Neuronal stem cell (in vitro differentiated cells): ENCODE measurements around the gene RAD51AP1. TPM values are rescaled to one million over a fixed set of nuclear protein-coding genes. Genes with fewer than 3 reads are reported as not detected.

Source experiments
- DNase-seq: peaks from one replicate; pipeline ENCODE4 v3.0.0-alpha.2; 2013; ENCODE audit warnings: low spot score
- H2AFZ ChIP-seq: one replicate; pipeline ENCODE4 v1.6.1; 2013; ENCODE audit warnings: mild to moderate bottlenecking, low read length, inconsistent platforms
- H2AK5ac ChIP-seq: 2 replicates; pipeline ENCODE4 v1.6.1; 2013; ENCODE audit warnings: low read depth, mild to moderate bottlenecking, inconsistent platforms, low read length, moderate library complexity, mixed read lengths
- H2BK120ac ChIP-seq: 2 replicates; pipeline ENCODE4 v1.6.1; 2013; ENCODE audit warnings: low read depth, mild to moderate bottlenecking, inconsistent platforms, low read length, moderate library complexity, mixed read lengths
- H2BK12ac ChIP-seq: one replicate; pipeline ENCODE4 v1.6.1; 2013; ENCODE audit warnings: low read length, inconsistent platforms
- H2BK15ac ChIP-seq: 2 replicates; pipeline ENCODE4 v1.6.1; 2013; ENCODE audit warnings: mild to moderate bottlenecking, low read length, inconsistent platforms, mixed read lengths
- H2BK5ac ChIP-seq: one replicate; pipeline ENCODE4 v1.6.1; 2013; ENCODE audit warnings: inconsistent platforms, mild to moderate bottlenecking, low read length, moderate library complexity
- H3K14ac ChIP-seq: one replicate; pipeline ENCODE4 v1.6.1; 2013; ENCODE audit warnings: low read length, inconsistent platforms
- H3K18ac ChIP-seq: 2 replicates; pipeline ENCODE4 v1.6.1; 2013; ENCODE audit warnings: low read length, inconsistent platforms
- H3K23ac ChIP-seq: 2 replicates; pipeline ENCODE4 v1.6.1; 2013; ENCODE audit warnings: low read depth, mild to moderate bottlenecking, mixed read lengths, low read length, inconsistent platforms; ENCODE audit not compliant: poor library complexity
- H3K27ac ChIP-seq: replicated peaks from 3 replicates; pipeline ENCODE4 v1.5.1; 2013; ENCODE audit warnings: low read length, inconsistent platforms
- H3K27me3 ChIP-seq, 3 experiments: 2 replicates each; pipeline ENCODE4 v1.6.1; 2013; ENCODE audit warnings: low read length in 3 of 3, mild to moderate bottlenecking in 2 of 3, inconsistent platforms in 1 of 3, low read depth in 1 of 3, mixed read lengths in 1 of 3, moderate library complexity in 1 of 3; ENCODE audit not compliant: control insufficient read depth in 3 of 3, insufficient read depth in 3 of 3
- H3K36me3 ChIP-seq, 2 donors: replicated peaks in 1 of 2; 2 replicates each; pipeline ENCODE4 v1.6.1; 2013; ENCODE audit warnings: low read length in 2 of 2; ENCODE audit not compliant: control insufficient read depth in 2 of 2, insufficient read depth in 2 of 2
- H3K4ac ChIP-seq: 2 replicates; pipeline ENCODE4 v1.6.1; 2013; ENCODE audit warnings: inconsistent platforms, mild to moderate bottlenecking, low read length, moderate library complexity
- H3K4me1 ChIP-seq, 2 donors: 1 replicate in 1 of 2; 2 replicates in 1 of 2; pipeline ENCODE4 v1.6.1; 2013; ENCODE audit warnings: low read length in 2 of 2, low read depth in 1 of 2; ENCODE audit not compliant: control insufficient read depth in 2 of 2, insufficient read depth in 1 of 2
- H3K4me2 ChIP-seq: one replicate; pipeline ENCODE4 v1.6.1; 2013; ENCODE audit warnings: mild to moderate bottlenecking, low read length, inconsistent platforms; ENCODE audit not compliant: insufficient read depth, poor library complexity, severe bottlenecking
- H3K4me3 ChIP-seq, 2 donors: 2 replicates each; pipeline ENCODE4 v1.5.1; 2013; ENCODE audit warnings: low read length in 2 of 2, mild to moderate bottlenecking in 2 of 2, inconsistent platforms in 1 of 2, moderate library complexity in 1 of 2
- H3K79me1 ChIP-seq: one replicate; pipeline ENCODE4 v1.6.1; 2013; ENCODE audit warnings: low read depth, mild to moderate bottlenecking, inconsistent platforms, low read length, moderate library complexity
- H3K9ac ChIP-seq: one replicate; pipeline ENCODE4 v1.6.1; 2013; ENCODE audit warnings: mild to moderate bottlenecking, low read depth, low read length, inconsistent platforms; ENCODE audit not compliant: poor library complexity
- H3K9me3 ChIP-seq, 2 donors: replicated peaks in 1 of 2; 2 replicates each; pipeline versions ENCODE3 to v1.6.1; 2013; ENCODE audit warnings: low read length in 2 of 2, mild to moderate bottlenecking in 2 of 2, inconsistent platforms in 1 of 2, low read depth in 1 of 2, mixed read lengths in 1 of 2, moderate library complexity in 1 of 2; ENCODE audit not compliant: control insufficient read depth in 2 of 2, insufficient read depth in 1 of 2
- H4K8ac ChIP-seq: one replicate; pipeline ENCODE4 v1.6.1; 2013; ENCODE audit warnings: low read depth, mild to moderate bottlenecking, inconsistent platforms, low read length, moderate library complexity
- H4K91ac ChIP-seq: one replicate; pipeline ENCODE4 v1.6.1; 2013; ENCODE audit warnings: low read length, low read depth, mild to moderate bottlenecking, inconsistent platforms; ENCODE audit not compliant: poor library complexity
- WGBS, 2 donors: extraction: QIAGEN DNeasy Blood & Tissue Kit; methylation state at CpG; one replicate each; pipeline ENCODE4 v1.1.7; 2013; ENCODE audit warnings: missing lambda C conversion rate in 2 of 2, mixed read lengths in 1 of 2; ENCODE audit not compliant: insufficient read length in 2 of 2, insufficient replicate concordance in 1 of 2; ENCODE audit errors: extremely low coverage in 2 of 2; 5-methylcytosine and 5-hydroxymethylcytosine counted together
- polyA plus RNA-seq, 2 experiments: library from polyadenylated mRNA; stranded (reverse); fragments of 200-250 nt; gene quantifications; one replicate each; pipeline ENCODE4 v1.2.3, GENCODE V29; 2013

RAD51AP1 gene, protein sequence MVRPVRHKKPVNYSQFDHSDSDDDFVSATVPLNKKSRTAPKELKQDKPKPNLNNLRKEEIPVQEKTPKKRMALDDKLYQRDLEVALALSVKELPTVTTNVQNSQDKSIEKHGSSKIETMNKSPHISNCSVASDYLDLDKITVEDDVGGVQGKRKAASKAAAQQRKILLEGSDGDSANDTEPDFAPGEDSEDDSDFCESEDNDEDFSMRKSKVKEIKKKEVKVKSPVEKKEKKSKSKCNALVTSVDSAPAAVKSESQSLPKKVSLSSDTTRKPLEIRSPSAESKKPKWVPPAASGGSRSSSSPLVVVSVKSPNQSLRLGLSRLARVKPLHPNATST
- polyA plus RNA-seq (2013, experiment 1 of 2): 76.0 TPM
- 75.1 TPM for polyA plus RNA-seq (2013, experiment 2 of 2)

DNA sequence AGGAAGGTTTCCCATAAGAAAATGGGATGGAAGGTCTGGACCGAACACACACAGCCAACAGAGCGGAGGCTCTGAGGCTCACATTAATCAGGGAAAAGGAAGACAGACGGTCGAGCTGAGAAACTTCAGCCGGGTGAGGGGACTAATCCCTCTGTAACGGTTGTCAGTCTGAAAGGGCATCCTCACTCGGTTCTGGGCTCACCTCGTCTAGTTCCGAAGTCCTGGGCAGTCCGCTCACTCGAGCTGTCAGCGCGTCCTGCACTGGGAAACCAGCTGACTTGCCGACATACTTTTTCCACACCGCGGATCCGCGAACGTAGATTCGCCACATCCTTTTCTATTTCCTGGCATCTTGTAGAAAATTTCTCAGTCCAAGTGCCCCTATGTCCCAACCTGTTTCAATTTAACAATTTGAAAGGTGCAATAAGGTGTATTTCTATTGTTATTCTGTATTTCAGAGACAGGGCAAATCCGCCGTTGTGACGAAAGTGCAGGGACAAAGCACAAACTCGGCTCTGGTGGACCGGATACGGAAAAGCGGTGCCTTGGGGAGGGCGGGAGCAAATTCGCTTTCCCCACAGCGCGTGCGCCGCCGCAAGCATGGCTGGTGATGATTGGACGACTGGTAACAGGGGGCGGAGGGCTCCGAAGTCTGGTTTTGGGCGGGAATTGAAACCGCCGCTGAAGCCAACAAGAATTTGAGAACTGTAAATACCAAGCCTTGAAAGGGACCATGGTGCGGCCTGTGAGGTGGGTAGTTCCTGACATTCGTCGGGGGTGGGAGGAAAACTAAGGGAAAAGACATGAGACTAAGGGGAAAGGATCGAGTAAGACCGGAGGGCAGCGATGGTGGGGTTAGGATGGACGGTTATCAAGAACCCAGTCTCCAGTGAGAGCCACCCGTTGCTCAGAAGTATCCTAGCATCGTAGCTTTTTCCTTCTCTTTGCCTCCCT lies at the start of gene RAD51AP1:
TSS of gene RAD51AP1 (plus strand) at position 684 of the 954 bp plus-strand sequence. CDS start at position 734, 50 bp downstream.
- Histone ChIP-seq H2AFZ (peak within 1 kb of the TSS; percentile 93), H3K4ac (no peak within 1 kb of the TSS), H3K18ac (no peak within 1 kb of the TSS), H3K23ac (no peak within 1 kb of the TSS), H3K9ac (peak within 1 kb of the TSS; percentile 88), H2BK12ac (no peak within 1 kb of the TSS), H2BK15ac (no peak within 1 kb of the TSS), H3K79me1 (peaks cover 2% of the 10 kb centered on the region), H3K27ac (peak within 1 kb of the TSS; percentile 22), H3K4me1 (peaks cover 4 to 17% of the 10 kb centered on the region in 2 donors), H2BK5ac (no peak within 1 kb of the TSS), H2BK120ac (no peak within 1 kb of the TSS), H4K8ac (no peak within 1 kb of the TSS), H3K9me3 (no peaks in the 10 kb centered on the region), H3K4me3 (peak within 1 kb of the TSS; percentile 74 to 91), H3K36me3 (peaks cover 0 to 51% of the 10 kb centered on the region in 2 donors), H3K27me3 (no peaks in the 10 kb centered on the region), H4K91ac (no peak within 1 kb of the TSS), H3K14ac (no peak within 1 kb of the TSS), H3K4me2 (peak within 1 kb of the TSS; percentile 72), H2AK5ac (no peak within 1 kb of the TSS)
- DNase-seq: peak; percentile 98
- WGBS, 2 donors: no CpG with 5 or more reads among the region's 49 CpGs

- Histone ChIP-seq H3K27ac (no peak overlapping the region), H2AFZ (no peak overlapping the region), H3K4me3 (no peak overlapping the region), H3K4me1 (no peaks in the 10 kb centered on the region), H3K27me3 (no peaks in the 10 kb centered on the region), H3K23ac (no peak overlapping the region), H4K8ac (no peak overlapping the region), H2BK5ac (no peak overlapping the region), H2AK5ac (no peak overlapping the region), H3K79me1 (no peaks in the 10 kb centered on the region), H3K9me3 (no peaks in the 10 kb centered on the region), H2BK120ac (no peak overlapping the region), H3K18ac (no peak overlapping the region), H4K91ac (no peak overlapping the region), H2BK15ac (no peak overlapping the region), H3K14ac (no peak overlapping the region), H3K4ac (no peak overlapping the region), H3K9ac (no peak overlapping the region), H2BK12ac (no peak overlapping the region), H3K36me3 (peaks cover 0 to 31% of the 10 kb centered on the region in 2 donors), H3K4me2 (no peak overlapping the region)
- WGBS, 2 donors: no CpG with 5 or more reads among the region's 2 CpGs
- DNase-seq: no peak
Observed at GRCh38 chr12:4489556-4489955, 49.1 kb upstream of the RAD51AP1 start.

DNA sequence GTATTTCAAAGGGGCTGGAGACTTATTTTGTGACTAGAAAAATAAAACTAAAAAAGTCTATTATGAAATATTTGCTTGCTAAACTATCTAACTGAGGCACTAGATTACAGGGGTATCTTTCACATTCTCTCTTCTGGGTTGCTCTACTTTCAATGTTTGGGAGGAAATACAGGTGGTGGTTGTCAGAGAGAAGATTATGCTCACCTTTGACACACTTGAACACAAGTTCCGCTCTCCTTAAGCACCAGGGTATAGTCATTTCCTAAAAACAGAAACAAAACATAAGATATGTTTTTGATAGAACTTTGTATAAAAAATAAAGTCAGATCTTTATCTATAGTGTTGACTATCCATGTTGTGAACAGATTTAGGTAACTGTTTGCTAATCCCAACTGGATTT lies 47.7 kb upstream of the RAD51AP1 start:
- Histone ChIP-seq H2AFZ (no peak overlapping the region), H2AK5ac (no peak overlapping the region), H3K9ac (no peak overlapping the region), H3K27me3 (no peaks in the 10 kb centered on the region), H3K4me1 (no peaks in the 10 kb centered on the region), H3K27ac (no peak overlapping the region), H3K23ac (no peak overlapping the region), H2BK15ac (no peak overlapping the region), H2BK12ac (no peak overlapping the region), H3K18ac (no peak overlapping the region), H3K36me3 (peaks cover 0 to 37% of the 10 kb centered on the region in 2 donors), H3K79me1 (no peaks in the 10 kb centered on the region), H2BK5ac (no peak overlapping the region), H4K91ac (no peak overlapping the region), H3K14ac (no peak overlapping the region), H2BK120ac (no peak overlapping the region), H3K4me2 (no peak overlapping the region), H3K9me3 (no peaks in the 10 kb centered on the region), H3K4ac (no peak overlapping the region), H4K8ac (no peak overlapping the region), H3K4me3 (no peak overlapping the region)
- WGBS, 2 donors: no CpG with 5 or more reads among the region's 1 CpG
- DNase-seq: no peak
